Astrocyte (in vitro differentiated cells and primary cell): ENCODE data around the gene INAVA. TPM values are rescaled to one million over a fixed set of nuclear protein-coding genes. Genes with fewer than 3 reads are reported as not detected.

ENCODE experiments used
- DNase-seq: peaks from one replicate; pipeline ENCODE4 v3.0.0-alpha.2; 2010; ENCODE audit warnings: low read depth
- FAIRE-seq: peaks from 2 replicates; lab custom pipeline; 2011; peaks lifted over from hg19 to GRCh38; lab: Jason Lieb, UNC
- H2AFZ ChIP-seq: 2 replicates; pipeline ENCODE4 v1.6.0; 2012; ENCODE audit warnings: low read depth, low read length, inconsistent platforms
- H3K27ac ChIP-seq: 2 replicates; pipeline ENCODE4 v1.5.1; 2011; ENCODE audit warnings: low read depth, low read length, inconsistent platforms
- H3K27me3 ChIP-seq: 2 replicates; pipeline ENCODE4 v1.6.0; 2011; ENCODE audit warnings: low read length, inconsistent platforms; ENCODE audit not compliant: insufficient read depth
- H3K36me3 ChIP-seq: 2 replicates; pipeline ENCODE4 v1.5.1; 2011; ENCODE audit warnings: low read length, inconsistent platforms; ENCODE audit not compliant: insufficient read depth
- H3K4me1 ChIP-seq: 2 replicates; pipeline ENCODE4 v1.5.1; 2011; ENCODE audit warnings: low read length, inconsistent platforms; ENCODE audit not compliant: insufficient read depth
- H3K4me2 ChIP-seq: 2 replicates; pipeline ENCODE4 v1.6.0; 2012; ENCODE audit warnings: low read length, inconsistent platforms
- H3K4me3 ChIP-seq: 2 replicates; pipeline ENCODE4 v1.5.1; 2011; ENCODE audit warnings: low read depth, mild to moderate bottlenecking, low read length, inconsistent platforms; ENCODE audit not compliant: insufficient read depth
- H3K79me2 ChIP-seq: 2 replicates; pipeline ENCODE4 v1.6.0; 2012; ENCODE audit warnings: mild to moderate bottlenecking, low read length, inconsistent platforms; ENCODE audit not compliant: insufficient read depth
- H3K9ac ChIP-seq: 2 replicates; pipeline ENCODE4 v1.6.0; 2012; ENCODE audit warnings: mild to moderate bottlenecking, low read length, inconsistent platforms
- H3K9me3 ChIP-seq: 2 replicates; pipeline ENCODE4 v1.5.1; 2012; ENCODE audit warnings: low read depth, mild to moderate bottlenecking, low read length, inconsistent platforms; ENCODE audit not compliant: insufficient read depth
- H4K20me1 ChIP-seq: 2 replicates; pipeline ENCODE4 v1.6.0; 2012; ENCODE audit warnings: low read length, inconsistent platforms; ENCODE audit not compliant: insufficient read depth
- H3K27ac Mint-ChIP-seq: one replicate; pipeline ENCODE4 v1.8.0; 2021; ENCODE audit warnings: mild to moderate bottlenecking, mixed read lengths; ENCODE audit not compliant: unreplicated experiment
- H3K27me3 Mint-ChIP-seq: one replicate; pipeline ENCODE4 v1.8.0; 2021; ENCODE audit warnings: low read depth, mixed read lengths; ENCODE audit not compliant: unreplicated experiment
- H3K36me3 Mint-ChIP-seq: one replicate; pipeline ENCODE4 v1.8.0; 2021; ENCODE audit warnings: low read depth, mixed read lengths; ENCODE audit not compliant: unreplicated experiment
- H3K4me1 Mint-ChIP-seq: one replicate; pipeline ENCODE4 v1.8.0; 2021; ENCODE audit warnings: low read depth, mixed read lengths; ENCODE audit not compliant: unreplicated experiment
- H3K4me3 Mint-ChIP-seq: one replicate; pipeline ENCODE4 v1.8.0; 2021; ENCODE audit warnings: mild to moderate bottlenecking, moderate library complexity, mixed read lengths; ENCODE audit not compliant: unreplicated experiment
- H3K9me3 Mint-ChIP-seq: one replicate; pipeline ENCODE4 v1.8.0; 2021; ENCODE audit warnings: mild to moderate bottlenecking, mixed read lengths; ENCODE audit not compliant: unreplicated experiment
- EZH2 ChIP-seq: IDR thresholded peaks from 2 replicates; pipeline ENCODE4 v1.6.1; 2012; ENCODE audit warnings: mild to moderate bottlenecking, low read length, inconsistent platforms; ENCODE audit not compliant: insufficient read depth
- total RNA-seq: library from RNA; stranded (reverse); gene quantifications from 2 replicates; pipeline ENCODE4 v1.2.1, GENCODE V29; 2021
- TF ChIP-seq, protein P1 (sequence below): IDR thresholded peaks from 2 replicates; pipeline ENCODE4 v1.5.1; 2011; ENCODE audit warnings: low read depth, mild to moderate bottlenecking, inconsistent platforms, low read length, moderate library complexity; ENCODE audit not compliant: insufficient read depth

INAVA gene
- total RNA-seq, 1 donor from 2014 or later, result 10.3 TPM

DNA sequence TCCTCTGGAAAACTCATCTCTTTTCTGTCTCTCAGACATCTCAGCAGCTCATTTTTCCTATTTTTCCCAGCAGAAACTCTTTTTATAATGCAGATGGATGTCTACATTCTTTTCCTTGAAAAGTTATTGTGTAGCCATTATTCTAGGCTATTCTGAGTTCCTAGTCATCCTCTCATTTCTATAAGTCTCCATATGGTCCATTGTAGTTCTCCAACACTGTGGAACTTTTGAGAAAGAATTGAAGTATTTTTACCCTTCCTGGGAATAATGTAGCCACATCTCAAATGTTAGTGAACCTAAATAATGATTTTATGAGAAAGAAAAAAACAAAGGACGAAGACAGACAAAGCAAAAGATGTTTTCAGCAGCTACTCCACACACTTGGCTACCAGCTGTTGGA, 48.3 kb upstream of the INAVA start:
- Mint-ChIP-seq H3K27me3 (no peaks in the 10 kb centered on the region), H3K27ac (no peak overlapping the region), H3K4me3 (no peak overlapping the region), H3K4me1 (peaks cover 2% of the 10 kb centered on the region), H3K9me3 (no peaks in the 10 kb centered on the region), H3K36me3 (peaks cover 15% of the 10 kb centered on the region)
- Histone ChIP-seq H3K36me3 (peaks cover 45% of the 10 kb centered on the region), H3K27ac (no peak overlapping the region), H3K4me1 (no peaks in the 10 kb centered on the region), H3K9ac (no peak overlapping the region), H2AFZ (no peak overlapping the region), H3K27me3 (no peaks in the 10 kb centered on the region), H3K4me3 (no peak overlapping the region), H4K20me1 (peaks cover 7% of the 10 kb centered on the region), H3K4me2 (no peak overlapping the region), H3K9me3 (no peaks in the 10 kb centered on the region), H3K79me2 (peaks cover 3% of the 10 kb centered on the region)
- FAIRE-seq (no peak), DNase-seq (no peak)
- TF ChIP-seq, protein P1, sequence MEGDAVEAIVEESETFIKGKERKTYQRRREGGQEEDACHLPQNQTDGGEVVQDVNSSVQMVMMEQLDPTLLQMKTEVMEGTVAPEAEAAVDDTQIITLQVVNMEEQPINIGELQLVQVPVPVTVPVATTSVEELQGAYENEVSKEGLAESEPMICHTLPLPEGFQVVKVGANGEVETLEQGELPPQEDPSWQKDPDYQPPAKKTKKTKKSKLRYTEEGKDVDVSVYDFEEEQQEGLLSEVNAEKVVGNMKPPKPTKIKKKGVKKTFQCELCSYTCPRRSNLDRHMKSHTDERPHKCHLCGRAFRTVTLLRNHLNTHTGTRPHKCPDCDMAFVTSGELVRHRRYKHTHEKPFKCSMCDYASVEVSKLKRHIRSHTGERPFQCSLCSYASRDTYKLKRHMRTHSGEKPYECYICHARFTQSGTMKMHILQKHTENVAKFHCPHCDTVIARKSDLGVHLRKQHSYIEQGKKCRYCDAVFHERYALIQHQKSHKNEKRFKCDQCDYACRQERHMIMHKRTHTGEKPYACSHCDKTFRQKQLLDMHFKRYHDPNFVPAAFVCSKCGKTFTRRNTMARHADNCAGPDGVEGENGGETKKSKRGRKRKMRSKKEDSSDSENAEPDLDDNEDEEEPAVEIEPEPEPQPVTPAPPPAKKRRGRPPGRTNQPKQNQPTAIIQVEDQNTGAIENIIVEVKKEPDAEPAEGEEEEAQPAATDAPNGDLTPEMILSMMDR, result no peak
- no peak for TF ChIP-seq EZH2

DNA sequence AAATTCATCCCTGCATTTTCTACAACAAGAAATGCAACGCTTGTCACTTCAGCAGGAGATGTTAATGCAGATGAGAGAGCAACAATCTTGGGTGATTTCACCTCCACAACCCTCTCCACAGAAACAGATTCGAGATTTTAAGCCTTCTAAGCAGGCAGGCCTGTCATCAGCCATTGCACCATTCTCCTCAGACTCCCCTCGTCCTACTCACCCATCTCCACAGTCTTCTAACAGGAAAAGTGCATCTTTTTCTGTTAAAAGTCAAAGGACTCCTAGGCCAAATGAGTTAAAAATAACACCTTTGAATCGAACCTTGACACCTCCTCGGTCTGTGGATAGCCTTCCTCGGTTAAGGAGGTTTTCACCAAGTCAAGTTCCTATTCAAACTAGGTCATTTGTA, 45.3 kb upstream of the INAVA start:
- H4K20me1 ChIP-seq, result peaks cover 7% of the 10 kb centered on the region
- no peaks in the 10 kb centered on the region for H3K27me3 ChIP-seq
- no peak overlapping the region for H3K27ac ChIP-seq
- no peak overlapping the region for H3K4me3 ChIP-seq
- Mint-ChIP-seq H3K36me3 (peaks cover 8% of the 10 kb centered on the region), H3K27ac (no peak overlapping the region), H3K27me3 (no peaks in the 10 kb centered on the region), H3K9me3 (no peaks in the 10 kb centered on the region), H3K4me3 (no peak overlapping the region), H3K4me1 (no peaks in the 10 kb centered on the region)
- peaks cover 3% of the 10 kb centered on the region for H3K79me2 ChIP-seq
- H3K9ac ChIP-seq, result no peak overlapping the region
- H2AFZ ChIP-seq, result no peak overlapping the region
- TF ChIP-seq, protein P1, result no peak
- no peak for TF ChIP-seq EZH2
- H3K36me3 ChIP-seq, result peaks cover 58% of the 10 kb centered on the region
- no peak overlapping the region for H3K4me2 ChIP-seq
- H3K9me3 ChIP-seq, result no peaks in the 10 kb centered on the region
- DNase-seq, result no peak
- no peak for FAIRE-seq
- H3K4me1 ChIP-seq, result no peaks in the 10 kb centered on the region

DNA sequence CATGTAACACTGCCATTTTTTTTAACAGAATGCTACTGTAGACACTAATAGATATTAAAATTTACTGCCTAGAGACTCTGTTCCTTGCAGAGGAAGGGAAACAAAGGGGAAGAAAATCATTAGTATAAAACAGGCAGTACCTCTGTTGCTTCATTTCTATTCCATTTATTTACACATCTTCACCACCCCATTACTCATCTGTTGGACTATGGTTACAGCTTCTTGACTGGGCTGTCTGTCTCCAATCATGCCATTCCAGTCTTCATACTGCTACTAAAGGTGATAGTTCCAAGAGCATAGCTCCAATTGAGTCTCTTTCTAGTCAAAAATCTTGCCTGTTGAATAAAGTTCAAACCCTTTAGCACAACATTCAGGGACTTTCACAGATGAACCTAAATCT, 44.1 kb upstream of the INAVA start:
- Histone ChIP-seq H3K4me1 (no peaks in the 10 kb centered on the region), H3K9me3 (no peaks in the 10 kb centered on the region), H3K27ac (no peak overlapping the region), H2AFZ (no peak overlapping the region), H3K79me2 (peaks cover 3% of the 10 kb centered on the region), H3K36me3 (peaks cover 58% of the 10 kb centered on the region), H3K27me3 (no peaks in the 10 kb centered on the region), H4K20me1 (peaks cover 7% of the 10 kb centered on the region), H3K9ac (no peak overlapping the region), H3K4me3 (no peak overlapping the region), H3K4me2 (no peak overlapping the region)
- H3K27me3 Mint-ChIP-seq, result no peaks in the 10 kb centered on the region
- H3K9me3 Mint-ChIP-seq, result no peaks in the 10 kb centered on the region
- DNase-seq, result no peak
- no peak overlapping the region for H3K4me3 Mint-ChIP-seq
- no peak overlapping the region for H3K27ac Mint-ChIP-seq
- TF ChIP-seq EZH2, result no peak
- TF ChIP-seq, protein P1, result no peak
- no peaks in the 10 kb centered on the region for H3K4me1 Mint-ChIP-seq
- peaks cover 8% of the 10 kb centered on the region for H3K36me3 Mint-ChIP-seq
- FAIRE-seq, result no peak
